Epithelial cell of esophagus (primary cell): ENCODE results near the gene ZSWIM5.
"Not testable (repeated sequence)": the region's sequence is repeated elsewhere in the genome, so short reads cannot be mapped to it uniquely, and the experiment has no call there.

Experiments
- DNase-seq: peaks from one replicate; pipeline ENCODE4 v3.0.0; 2010; ENCODE audit warnings: low read depth
- H3K4me3 ChIP-seq: 2 replicates; pipeline ENCODE4 v1.5.1; 2011; ENCODE audit warnings: mild to moderate bottlenecking, low read length, control low read depth
- TF ChIP-seq, protein P1 (sequence below): IDR thresholded peaks from 2 replicates; pipeline ENCODE4 v1.5.1; 2011; ENCODE audit warnings: low read depth, mild to moderate bottlenecking, low read length, control low read depth, inconsistent platforms; ENCODE audit not compliant: insufficient read depth; ENCODE audit errors: missing control alignments

ZSWIM5 gene

DNA sequence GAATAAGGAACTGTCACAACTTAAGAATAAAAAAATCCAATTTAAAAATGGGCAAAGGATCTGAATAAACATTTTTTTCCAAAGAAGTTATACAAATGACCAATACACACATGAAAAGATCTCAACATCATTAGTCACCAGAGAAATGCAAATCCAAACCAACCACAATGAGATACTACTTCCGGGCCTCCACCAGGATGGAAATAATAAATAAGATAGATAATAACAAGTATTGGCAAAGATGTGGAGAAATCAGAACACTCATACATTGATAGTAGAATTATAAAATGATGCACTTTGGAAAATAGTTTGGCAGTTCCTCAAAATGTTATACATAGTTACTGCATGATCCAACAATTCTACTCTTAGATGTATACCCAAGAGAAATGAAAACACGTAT is 18.7 kb downstream of the ZSWIM5 start:
- no peak for DNase-seq
- no peak overlapping the region for H3K4me3 ChIP-seq
- TF ChIP-seq, protein P1, sequence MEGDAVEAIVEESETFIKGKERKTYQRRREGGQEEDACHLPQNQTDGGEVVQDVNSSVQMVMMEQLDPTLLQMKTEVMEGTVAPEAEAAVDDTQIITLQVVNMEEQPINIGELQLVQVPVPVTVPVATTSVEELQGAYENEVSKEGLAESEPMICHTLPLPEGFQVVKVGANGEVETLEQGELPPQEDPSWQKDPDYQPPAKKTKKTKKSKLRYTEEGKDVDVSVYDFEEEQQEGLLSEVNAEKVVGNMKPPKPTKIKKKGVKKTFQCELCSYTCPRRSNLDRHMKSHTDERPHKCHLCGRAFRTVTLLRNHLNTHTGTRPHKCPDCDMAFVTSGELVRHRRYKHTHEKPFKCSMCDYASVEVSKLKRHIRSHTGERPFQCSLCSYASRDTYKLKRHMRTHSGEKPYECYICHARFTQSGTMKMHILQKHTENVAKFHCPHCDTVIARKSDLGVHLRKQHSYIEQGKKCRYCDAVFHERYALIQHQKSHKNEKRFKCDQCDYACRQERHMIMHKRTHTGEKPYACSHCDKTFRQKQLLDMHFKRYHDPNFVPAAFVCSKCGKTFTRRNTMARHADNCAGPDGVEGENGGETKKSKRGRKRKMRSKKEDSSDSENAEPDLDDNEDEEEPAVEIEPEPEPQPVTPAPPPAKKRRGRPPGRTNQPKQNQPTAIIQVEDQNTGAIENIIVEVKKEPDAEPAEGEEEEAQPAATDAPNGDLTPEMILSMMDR, result no peak

DNA sequence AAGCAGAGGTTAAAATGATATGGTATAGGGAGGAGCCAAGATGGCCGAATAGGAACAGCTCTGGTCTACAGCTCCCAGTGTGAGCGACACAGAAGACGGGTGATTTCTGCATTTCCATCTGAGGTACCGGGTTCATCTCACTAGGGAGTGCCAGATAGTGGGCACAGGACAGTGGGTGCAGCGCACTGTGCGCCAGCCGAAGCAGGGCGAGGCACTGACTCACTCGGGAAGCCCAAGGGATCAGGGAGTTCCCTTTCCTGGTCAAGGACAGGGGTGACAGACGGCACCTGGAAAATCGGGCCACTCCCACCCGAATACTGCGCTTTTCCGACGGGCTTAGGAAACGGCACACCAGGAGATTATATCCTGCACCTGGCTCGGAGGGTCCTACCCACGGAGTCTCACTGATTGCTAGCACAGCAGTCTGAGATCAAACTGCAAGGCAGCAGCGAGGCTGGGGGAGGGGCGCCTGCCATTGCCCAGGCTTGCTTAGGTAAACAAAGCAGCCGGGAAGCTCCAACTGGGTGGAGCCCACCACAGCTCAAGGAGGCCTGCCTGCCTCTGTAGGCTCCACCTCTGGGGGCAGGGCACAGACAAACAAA is 26.4 kb downstream of the ZSWIM5 start:
- H3K4me3 ChIP-seq, DNase-seq: not testable (repeated sequence)

DNA sequence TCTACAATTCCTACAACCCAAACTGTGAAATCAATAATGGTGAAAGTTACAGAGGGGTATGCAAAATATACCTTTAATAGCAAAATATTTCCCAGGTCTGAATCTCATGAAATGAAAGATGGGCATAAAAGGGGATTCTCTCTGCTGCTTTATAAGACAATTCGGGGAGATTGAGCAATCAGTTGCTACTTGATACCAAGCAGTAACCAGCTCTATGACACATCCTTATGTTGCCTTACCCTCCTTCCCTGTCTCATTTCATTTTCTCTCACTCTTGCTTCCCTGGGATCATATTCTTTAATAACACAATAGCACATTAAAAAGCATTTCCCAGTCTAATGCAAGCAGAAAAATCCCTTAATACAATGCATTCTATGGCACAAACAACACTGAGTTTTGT is 29.0 kb downstream of the ZSWIM5 start:
- H3K4me3 ChIP-seq, result no peak overlapping the region
- TF ChIP-seq, protein P1, result no peak
- peak; percentile 60 for DNase-seq

DNA sequence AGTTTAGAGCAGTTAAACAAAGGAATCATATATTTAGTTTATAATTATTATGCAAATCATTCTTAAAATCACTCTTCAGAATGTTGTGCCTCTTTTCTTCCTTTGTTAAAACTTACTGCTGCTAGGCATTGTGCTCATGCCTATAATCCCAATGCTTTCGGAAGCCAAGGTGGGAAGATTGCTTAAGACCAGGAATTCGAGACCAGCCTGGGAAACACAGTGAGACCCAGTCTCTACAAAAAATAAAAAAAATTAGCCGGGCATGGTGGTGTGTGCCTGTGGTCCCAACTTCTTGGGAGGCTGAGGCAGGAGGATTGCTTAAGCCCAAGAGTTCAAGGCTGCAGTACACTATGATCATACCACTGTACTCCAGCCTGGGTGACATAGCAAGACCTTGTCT is 33.6 kb downstream of the ZSWIM5 start:
- TF ChIP-seq, protein P1, result no peak
- no peak for DNase-seq
- no peak overlapping the region for H3K4me3 ChIP-seq

DNA sequence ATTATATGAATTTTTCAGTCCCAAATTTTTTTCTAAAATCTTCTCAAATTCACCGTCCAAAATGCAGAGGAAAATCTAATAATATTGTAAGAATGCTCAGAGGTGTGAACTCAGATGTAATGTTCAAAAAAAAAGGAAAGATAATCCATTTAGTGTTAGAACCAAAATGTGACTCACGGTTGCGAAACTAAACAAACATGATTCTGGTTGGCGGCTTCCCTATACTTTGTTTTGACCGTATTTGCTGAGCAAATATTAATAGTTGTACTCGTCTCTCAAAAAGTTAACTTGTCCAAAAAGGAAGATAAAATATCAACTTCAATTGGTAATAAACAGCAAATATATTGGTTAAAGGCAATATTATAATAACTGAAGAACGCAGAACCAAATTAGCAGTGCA is 34.4 kb downstream of the ZSWIM5 start:
- H3K4me3 ChIP-seq, result no peak overlapping the region
- DNase-seq, result peak; percentile 83
- TF ChIP-seq, protein P1, result no peak

DNA sequence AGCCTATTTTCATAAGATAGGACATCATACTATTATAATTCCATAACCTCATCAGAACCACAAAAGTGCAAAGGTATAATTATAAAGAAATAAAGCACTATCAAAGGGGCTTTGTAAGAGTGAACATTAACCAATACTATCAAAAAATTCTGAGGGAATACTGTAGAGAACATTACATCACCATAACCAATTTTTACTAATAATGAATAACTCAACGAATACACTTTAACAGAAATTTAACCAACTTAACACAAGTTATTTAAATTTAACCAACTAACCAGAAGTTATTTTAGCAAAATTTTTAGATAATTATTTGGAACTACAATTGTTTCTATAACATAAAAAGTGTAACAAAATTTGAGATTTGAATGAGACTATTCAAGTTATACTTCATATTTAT is 34.8 kb downstream of the ZSWIM5 start:
- no peak overlapping the region for H3K4me3 ChIP-seq
- TF ChIP-seq, protein P1, result no peak
- DNase-seq, result no peak

DNA sequence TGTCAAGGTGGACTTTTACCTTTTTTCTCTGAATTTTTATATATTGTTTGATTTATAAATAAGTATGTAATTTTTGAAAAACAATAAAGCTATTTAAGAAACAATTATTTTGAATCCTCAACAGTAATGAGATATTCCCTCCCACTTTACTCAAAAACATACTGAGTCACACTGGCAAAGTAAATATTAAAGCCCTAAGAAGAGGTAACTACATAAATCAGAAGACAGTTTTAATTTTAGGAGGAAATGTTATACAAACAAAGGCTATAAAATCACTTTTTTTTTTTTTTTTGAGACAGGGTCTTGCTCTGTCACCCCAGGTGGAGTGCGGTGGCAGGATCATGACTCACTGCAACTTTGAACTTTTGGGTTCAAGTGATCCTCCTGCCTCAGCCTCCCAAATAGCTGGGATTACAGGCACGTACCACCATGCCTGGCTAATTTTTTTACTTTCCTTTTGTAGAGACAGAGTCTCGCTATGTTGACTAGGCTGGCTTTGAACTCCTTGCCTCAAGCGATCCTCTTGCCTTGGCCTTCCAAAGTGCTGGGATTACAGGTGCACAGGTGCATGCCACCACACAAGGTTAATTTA is 36.2 kb downstream of the ZSWIM5 start:
- H3K4me3 ChIP-seq, result no peak overlapping the region
- TF ChIP-seq, protein P1, result no peak
- DNase-seq, result no peak

DNA sequence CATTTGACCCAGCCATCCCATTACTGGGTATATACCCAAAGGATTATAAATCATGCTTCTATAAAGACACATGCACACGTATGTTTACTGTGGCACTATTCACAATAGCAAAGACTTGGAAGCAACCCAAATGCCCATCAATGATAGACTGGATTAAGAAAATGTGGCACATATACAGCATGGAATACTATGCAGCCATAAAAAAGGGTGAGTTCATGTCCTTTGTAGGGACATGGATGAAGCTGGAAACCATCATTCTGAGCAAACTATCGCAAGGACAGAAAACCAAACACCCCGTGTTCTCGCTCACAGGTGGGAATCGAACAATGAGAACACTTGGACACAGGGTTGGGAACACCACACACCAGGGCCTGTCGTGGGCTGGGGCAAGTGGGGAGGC is 38.5 kb downstream of the ZSWIM5 start:
- not testable (repeated sequence) for DNase-seq, H3K4me3 ChIP-seq

DNA sequence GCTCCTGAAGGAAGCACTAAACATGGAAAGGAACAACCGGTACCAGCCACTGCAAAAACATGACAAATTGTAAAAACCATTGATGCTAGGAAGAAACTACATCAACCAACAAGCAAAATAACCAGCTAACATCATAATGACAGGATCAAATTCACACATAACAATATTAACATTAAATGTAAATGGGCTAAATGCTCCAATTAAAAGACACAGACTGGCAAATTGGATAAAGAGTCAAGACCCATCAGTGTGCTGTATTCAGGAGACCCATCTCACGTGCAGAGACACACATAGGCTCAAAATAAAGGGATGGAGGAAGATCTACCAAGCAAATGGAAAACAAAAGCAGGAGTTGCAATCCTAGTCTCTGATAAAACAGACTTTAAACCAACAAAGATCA is 42.1 kb downstream of the ZSWIM5 start:
- H3K4me3 ChIP-seq, DNase-seq: not testable (repeated sequence)

DNA sequence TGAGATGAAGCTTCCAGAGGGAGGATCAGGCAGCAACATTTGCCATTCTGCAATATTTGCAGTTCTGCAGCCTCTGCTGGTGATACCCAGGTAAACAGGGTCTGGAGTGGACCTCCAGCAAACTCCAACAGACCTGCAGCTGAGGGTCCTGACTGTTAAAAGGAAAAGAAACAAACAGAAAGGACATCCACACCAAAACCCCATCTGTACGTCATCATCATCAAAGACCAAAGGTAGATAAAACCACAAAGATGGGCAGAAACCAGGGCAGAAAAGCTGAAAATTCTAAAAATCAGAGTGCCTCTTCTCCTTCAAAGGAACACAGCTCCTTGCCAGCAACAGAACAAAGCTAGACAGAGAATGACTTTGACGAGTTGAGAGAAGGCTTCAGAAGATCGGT is 43.3 kb downstream of the ZSWIM5 start:
- not testable (repeated sequence) for H3K4me3 ChIP-seq, DNase-seq

DNA sequence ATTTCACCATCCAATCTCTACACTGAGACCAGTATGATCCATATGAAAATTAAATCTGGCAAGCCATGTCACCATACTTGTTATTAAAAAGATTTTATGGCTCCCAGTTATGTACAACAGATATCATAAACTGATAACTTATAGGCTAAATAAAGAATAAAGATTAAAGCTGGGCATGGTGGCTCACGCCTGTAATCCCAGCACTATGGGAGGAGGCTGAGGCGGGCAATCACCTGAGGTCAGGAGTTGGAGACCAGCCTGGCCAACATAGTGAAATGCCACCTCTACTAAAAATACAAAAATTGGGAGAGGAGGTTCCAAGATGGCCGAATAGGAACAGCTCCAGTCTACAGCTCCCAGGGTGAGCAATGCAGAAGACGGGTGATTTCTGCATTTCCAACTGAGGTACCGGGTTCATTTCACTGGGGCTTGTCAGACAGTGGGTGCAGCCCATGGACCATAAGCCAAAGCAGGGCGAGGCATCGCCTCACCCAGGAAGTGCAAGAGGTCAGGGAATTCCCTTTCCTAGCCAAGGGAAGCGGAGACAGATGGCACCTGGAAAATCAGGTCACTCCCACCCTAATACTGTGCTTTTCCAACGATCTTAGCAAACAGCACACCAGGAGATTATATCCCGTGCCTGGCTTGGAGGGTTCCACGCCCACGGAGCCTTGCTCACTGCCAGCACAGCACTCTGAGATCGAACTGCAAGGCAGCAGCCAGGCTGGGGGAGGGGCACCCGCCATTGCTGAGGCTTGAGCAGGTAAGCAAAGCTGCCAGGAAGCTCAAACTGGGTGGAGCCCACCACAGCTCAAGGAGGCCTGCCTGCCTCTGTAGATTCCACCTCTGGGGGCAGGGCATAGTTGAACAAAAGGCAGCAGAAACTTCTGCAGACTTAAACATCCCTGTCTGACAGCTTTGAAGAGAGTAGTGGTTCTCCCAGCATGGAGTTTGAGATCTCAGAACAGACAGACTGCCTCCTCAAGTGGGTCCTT is 44.1 kb downstream of the ZSWIM5 start:
- H3K4me3 ChIP-seq, DNase-seq: not testable (repeated sequence)
